Neural progenitor cell (in vitro differentiated cells): ENCODE measurements around the gene MMRN2. TPM values are rescaled to one million over a fixed set of nuclear protein-coding genes. Genes with fewer than 3 reads are reported as not detected.

Experiments used
- DNase-seq: peaks from one replicate; pipeline ENCODE4 v3.0.0-alpha.2; 2016; ENCODE audit warnings: low spot score
- H2AFZ ChIP-seq: fragments of 200-600 bp; sonication (generic); replicated peaks from 2 replicates; pipeline ENCODE4 v1.6.1; 2016; ENCODE audit warnings: antibody characterized with exemption
- H3F3A ChIP-seq: fragments of 200-600 bp; sonication (generic); 2 replicates; pipeline ENCODE4 v1.6.1; 2016; ENCODE audit warnings: antibody characterized with exemption, low read depth
- H3K27ac ChIP-seq: fragments of 200-600 bp; sonication (generic); 2 replicates; pipeline ENCODE4 v1.5.1; 2016; ENCODE audit warnings: mild to moderate bottlenecking
- H3K27me3 ChIP-seq: fragments of 200-600 bp; sonication (generic); 2 replicates; pipeline ENCODE4 v1.6.1; 2016; ENCODE audit warnings: mild to moderate bottlenecking, moderate library complexity
- H3K36me3 ChIP-seq: fragments of 200-600 bp; sonication (generic); 2 replicates; pipeline ENCODE4 v1.5.1; 2016
- H3K4me1 ChIP-seq: fragments of 200-600 bp; sonication (generic); 2 replicates; pipeline ENCODE4 v1.6.1; 2016; ENCODE audit warnings: mixed run types
- H3K4me2 ChIP-seq: fragments of 200-600 bp; sonication (generic); 2 replicates; pipeline ENCODE4 v1.6.1; 2016
- H3K4me3 ChIP-seq: fragments of 200-600 bp; sonication (generic); 2 replicates; pipeline ENCODE4 v1.5.1; 2016
- H3K79me2 ChIP-seq: fragments of 200-600 bp; sonication (generic); 2 replicates; pipeline ENCODE4 v1.6.1; 2016; ENCODE audit warnings: low read depth
- H3K9ac ChIP-seq: fragments of 200-600 bp; sonication (generic); 2 replicates; pipeline ENCODE4 v1.6.1; 2016
- H3K9me3 ChIP-seq: fragments of 200-600 bp; sonication (generic); 2 replicates; pipeline ENCODE4 v1.5.1; 2016; ENCODE audit warnings: low read depth
- H4K20me1 ChIP-seq: fragments of 200-600 bp; sonication (generic); 2 replicates; pipeline ENCODE4 v1.6.1; 2016; ENCODE audit warnings: low read depth
- H3K27ac Mint-ChIP-seq: 3 replicates; pipeline ENCODE4 v1.8.0; 2021; ENCODE audit warnings: mixed read lengths
- H3K27me3 Mint-ChIP-seq: 2 replicates; pipeline ENCODE4 v1.8.0; 2022; ENCODE audit warnings: low read depth, mild to moderate bottlenecking, inconsistent platforms, moderate library complexity, mixed read lengths; ENCODE audit not compliant: insufficient read depth
- H3K36me3 Mint-ChIP-seq: 3 replicates; pipeline ENCODE4 v1.8.0; 2021; ENCODE audit warnings: mixed read lengths
- H3K4me1 Mint-ChIP-seq: 3 replicates; pipeline ENCODE4 v1.8.0; 2021; ENCODE audit warnings: mixed read lengths
- H3K4me3 Mint-ChIP-seq: 3 replicates; pipeline ENCODE4 v1.8.0; 2021; ENCODE audit warnings: mild to moderate bottlenecking, moderate library complexity, mixed read lengths
- H3K9me3 Mint-ChIP-seq: 3 replicates; pipeline ENCODE4 v1.8.0; 2020; ENCODE audit warnings: mixed read lengths
- EZH2 ChIP-seq: fragments of 200-600 bp; sonication (generic); IDR thresholded peaks from 2 replicates; pipeline ENCODE4 v1.6.1; 2017; ENCODE audit warnings: antibody characterized with exemption, mild to moderate bottlenecking, moderate library complexity
- EZH2phosphoT487 ChIP-seq: fragments of 200-600 bp; sonication (generic); IDR thresholded peaks from 2 replicates; pipeline ENCODE4 v1.6.1; 2017; ENCODE audit warnings: antibody characterized with exemption
- total RNA-seq: library from RNA; depleted of rRNA; stranded (reverse); fragments of >200 nt; gene quantifications from 2 replicates; pipeline ENCODE4 v1.2.3, GENCODE V29; 2015; ENCODE audit warnings: low replicate concordance
- TF ChIP-seq, protein P1 (sequence below): fragments of 200-600 bp; sonication (generic); IDR thresholded peaks from 2 replicates; pipeline ENCODE4 v1.5.1; 2017; ENCODE audit warnings: antibody characterized with exemption, mild to moderate bottlenecking

The MMRN2 gene
- total RNA-seq, 1 donor from 2014 or later, result 0.28 TPM

DNA sequence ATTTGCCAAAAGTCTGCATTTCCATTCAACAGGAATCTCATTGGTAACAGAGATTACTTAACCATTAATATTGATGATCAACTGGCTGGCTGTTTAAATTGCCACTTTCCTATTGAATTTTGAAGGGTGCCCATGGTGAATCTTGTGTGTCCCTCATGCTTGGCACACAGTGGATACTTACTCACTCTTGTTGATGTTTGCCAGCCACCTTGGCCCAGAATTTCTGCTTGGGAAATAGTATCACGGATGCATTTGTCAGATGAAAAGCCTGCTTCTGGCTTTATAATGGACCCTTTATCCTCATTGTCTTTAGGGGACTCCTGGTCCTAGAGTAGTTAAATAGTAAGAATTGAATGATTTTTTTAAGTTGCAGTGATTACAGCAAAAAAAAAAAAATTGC, 52.0 kb downstream of the MMRN2 start:
- Histone ChIP-seq H3K4me2 (no peak overlapping the region), H3K4me1 (no peaks in the 10 kb centered on the region), H3K36me3 (peaks cover 16% of the 10 kb centered on the region), H3K27me3 (no peaks in the 10 kb centered on the region), H3K9ac (no peak overlapping the region), H4K20me1 (no peaks in the 10 kb centered on the region), H3K79me2 (no peaks in the 10 kb centered on the region), H3F3A (no peaks in the 10 kb centered on the region), H3K27ac (no peak overlapping the region), H2AFZ (no peak overlapping the region), H3K4me3 (no peak overlapping the region), H3K9me3 (no peaks in the 10 kb centered on the region)
- DNase-seq, result no peak
- peaks cover 9% of the 10 kb centered on the region for H3K9me3 Mint-ChIP-seq
- H3K27ac Mint-ChIP-seq, result no peak overlapping the region
- H3K4me3 Mint-ChIP-seq, result no peak overlapping the region
- H3K4me1 Mint-ChIP-seq, result no peaks in the 10 kb centered on the region
- H3K27me3 Mint-ChIP-seq, result peaks cover 2% of the 10 kb centered on the region
- peaks cover 59% of the 10 kb centered on the region for H3K36me3 Mint-ChIP-seq
- TF ChIP-seq EZH2phosphoT487, result no peak
- TF ChIP-seq, protein P1, sequence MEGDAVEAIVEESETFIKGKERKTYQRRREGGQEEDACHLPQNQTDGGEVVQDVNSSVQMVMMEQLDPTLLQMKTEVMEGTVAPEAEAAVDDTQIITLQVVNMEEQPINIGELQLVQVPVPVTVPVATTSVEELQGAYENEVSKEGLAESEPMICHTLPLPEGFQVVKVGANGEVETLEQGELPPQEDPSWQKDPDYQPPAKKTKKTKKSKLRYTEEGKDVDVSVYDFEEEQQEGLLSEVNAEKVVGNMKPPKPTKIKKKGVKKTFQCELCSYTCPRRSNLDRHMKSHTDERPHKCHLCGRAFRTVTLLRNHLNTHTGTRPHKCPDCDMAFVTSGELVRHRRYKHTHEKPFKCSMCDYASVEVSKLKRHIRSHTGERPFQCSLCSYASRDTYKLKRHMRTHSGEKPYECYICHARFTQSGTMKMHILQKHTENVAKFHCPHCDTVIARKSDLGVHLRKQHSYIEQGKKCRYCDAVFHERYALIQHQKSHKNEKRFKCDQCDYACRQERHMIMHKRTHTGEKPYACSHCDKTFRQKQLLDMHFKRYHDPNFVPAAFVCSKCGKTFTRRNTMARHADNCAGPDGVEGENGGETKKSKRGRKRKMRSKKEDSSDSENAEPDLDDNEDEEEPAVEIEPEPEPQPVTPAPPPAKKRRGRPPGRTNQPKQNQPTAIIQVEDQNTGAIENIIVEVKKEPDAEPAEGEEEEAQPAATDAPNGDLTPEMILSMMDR, result no peak
- TF ChIP-seq EZH2, result no peak

DNA sequence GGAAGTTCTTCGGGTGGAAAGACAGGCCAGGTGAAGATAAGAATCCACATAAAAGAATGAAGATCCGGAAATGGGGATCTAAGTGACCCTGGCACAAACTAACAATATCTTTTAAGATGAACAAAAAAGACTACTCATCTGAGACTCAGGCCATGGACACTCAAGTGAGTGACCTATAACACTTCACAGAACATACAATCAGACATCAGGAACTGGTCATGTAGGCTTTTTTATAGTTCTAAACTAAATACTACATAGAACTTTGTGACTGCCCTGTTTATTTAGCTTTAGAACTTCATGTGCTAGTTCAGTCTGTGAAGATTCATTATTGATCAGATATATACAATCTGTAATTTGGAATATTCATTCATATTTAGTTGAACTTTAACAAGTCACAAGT, 52.8 kb downstream of the MMRN2 start:
- Histone ChIP-seq H3K27ac (no peak overlapping the region), H3K36me3 (peaks cover 22% of the 10 kb centered on the region), H3K79me2 (no peaks in the 10 kb centered on the region), H3K27me3 (no peaks in the 10 kb centered on the region), H3K9ac (no peak overlapping the region), H3K9me3 (no peaks in the 10 kb centered on the region), H3F3A (no peaks in the 10 kb centered on the region), H3K4me2 (no peak overlapping the region), H4K20me1 (peaks cover 5% of the 10 kb centered on the region), H3K4me3 (no peak overlapping the region), H2AFZ (no peak overlapping the region), H3K4me1 (no peaks in the 10 kb centered on the region)
- peaks cover 2% of the 10 kb centered on the region for H3K4me1 Mint-ChIP-seq
- peaks cover 59% of the 10 kb centered on the region for H3K36me3 Mint-ChIP-seq
- peaks cover 2% of the 10 kb centered on the region for H3K27me3 Mint-ChIP-seq
- TF ChIP-seq, protein P1, result no peak
- no peak for TF ChIP-seq EZH2
- TF ChIP-seq EZH2phosphoT487, result no peak
- H3K9me3 Mint-ChIP-seq, result peaks cover 9% of the 10 kb centered on the region
- no peak overlapping the region for H3K4me3 Mint-ChIP-seq
- DNase-seq, result no peak
- H3K27ac Mint-ChIP-seq, result no peak overlapping the region

DNA sequence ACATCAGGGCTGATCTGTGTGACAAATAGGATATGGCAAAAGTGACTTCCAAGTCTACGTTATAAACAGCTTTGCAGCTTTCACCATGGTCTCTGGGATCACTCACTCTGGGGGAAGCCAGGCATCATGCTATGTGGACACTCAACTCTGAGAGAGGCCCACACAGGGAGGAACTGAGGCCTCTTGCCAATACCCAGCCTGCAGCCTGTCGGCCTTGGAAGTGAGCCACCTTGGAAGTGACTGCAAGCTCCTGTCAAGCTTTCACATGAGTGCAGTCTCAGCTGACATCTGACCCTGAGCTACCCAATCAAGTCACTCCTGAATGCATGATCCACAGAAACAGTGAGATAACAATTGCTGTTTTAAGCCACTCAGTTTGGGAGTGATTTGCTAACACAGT, 56.5 kb downstream of the MMRN2 start:
- Histone ChIP-seq H2AFZ (no peak overlapping the region), H3K4me1 (peaks cover 8% of the 10 kb centered on the region), H3F3A (peaks cover 14% of the 10 kb centered on the region), H3K36me3 (peaks cover 12% of the 10 kb centered on the region), H3K27me3 (no peaks in the 10 kb centered on the region), H4K20me1 (peaks cover 12% of the 10 kb centered on the region), H3K27ac (no peak overlapping the region), H3K9ac (no peak overlapping the region), H3K4me3 (no peak overlapping the region), H3K79me2 (no peaks in the 10 kb centered on the region), H3K9me3 (no peaks in the 10 kb centered on the region), H3K4me2 (no peak overlapping the region)
- Mint-ChIP-seq H3K27me3 (no peaks in the 10 kb centered on the region), H3K27ac (no peak overlapping the region), H3K4me1 (peaks cover 16% of the 10 kb centered on the region), H3K36me3 (peaks cover 36% of the 10 kb centered on the region), H3K9me3 (peaks cover 5% of the 10 kb centered on the region), H3K4me3 (no peak overlapping the region)
- DNase-seq, result no peak
- TF ChIP-seq EZH2 (no peak), EZH2phosphoT487 (no peak)
- TF ChIP-seq, protein P1, result no peak
